ENCODE measurements around the gene KMT5B.
A peak's percentile ranks its signal among the peaks of the same experiment; 100 is the strongest.
"Not testable (repeated sequence)": the region's sequence is repeated elsewhere in the genome, so short reads cannot be mapped to it uniquely, and the experiment has no call there.

Gene KMT5B

DNA sequence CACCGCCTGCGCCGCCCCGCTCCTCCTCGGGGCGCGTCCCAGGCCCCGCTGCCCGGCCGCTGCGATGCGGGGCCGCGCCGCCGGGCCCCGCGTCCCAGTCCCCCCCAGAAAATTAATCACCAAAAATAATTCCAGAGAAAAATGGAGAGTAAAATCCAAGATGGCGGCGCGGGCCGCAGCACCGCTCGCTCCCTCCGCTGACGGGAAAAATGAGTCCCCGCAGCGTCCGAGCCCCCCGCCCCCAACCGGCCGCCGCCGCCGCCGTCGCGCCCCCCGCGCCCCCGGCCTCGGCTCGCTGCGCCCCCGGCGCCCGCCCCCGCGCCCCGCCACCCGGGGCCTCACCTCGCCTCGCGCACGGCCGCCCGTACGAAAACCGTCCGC, at the start of gene KMT5B:
TSS of gene KMT5B (minus strand) at position 162 of the 381 bp plus-strand sequence. CDS start 23,220 bp downstream, outside the sequence.
- DNase-seq, result no peak

DNA sequence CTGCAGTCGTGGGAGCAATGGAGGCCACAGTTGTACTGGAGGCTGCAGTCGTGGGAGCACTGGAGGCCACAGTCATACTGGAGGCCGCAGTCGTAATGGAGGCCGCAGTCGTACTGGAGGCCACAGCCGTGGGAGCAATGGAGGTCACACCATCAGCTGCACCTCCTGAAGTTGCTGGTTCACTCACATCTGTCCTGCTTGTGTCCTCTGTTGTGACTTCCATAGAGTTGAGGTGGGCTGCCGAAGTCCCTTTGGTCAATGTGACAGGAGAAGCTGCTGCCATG, 49.4 kb upstream of the KMT5B start:
- DNase-seq, result no peak

DNA sequence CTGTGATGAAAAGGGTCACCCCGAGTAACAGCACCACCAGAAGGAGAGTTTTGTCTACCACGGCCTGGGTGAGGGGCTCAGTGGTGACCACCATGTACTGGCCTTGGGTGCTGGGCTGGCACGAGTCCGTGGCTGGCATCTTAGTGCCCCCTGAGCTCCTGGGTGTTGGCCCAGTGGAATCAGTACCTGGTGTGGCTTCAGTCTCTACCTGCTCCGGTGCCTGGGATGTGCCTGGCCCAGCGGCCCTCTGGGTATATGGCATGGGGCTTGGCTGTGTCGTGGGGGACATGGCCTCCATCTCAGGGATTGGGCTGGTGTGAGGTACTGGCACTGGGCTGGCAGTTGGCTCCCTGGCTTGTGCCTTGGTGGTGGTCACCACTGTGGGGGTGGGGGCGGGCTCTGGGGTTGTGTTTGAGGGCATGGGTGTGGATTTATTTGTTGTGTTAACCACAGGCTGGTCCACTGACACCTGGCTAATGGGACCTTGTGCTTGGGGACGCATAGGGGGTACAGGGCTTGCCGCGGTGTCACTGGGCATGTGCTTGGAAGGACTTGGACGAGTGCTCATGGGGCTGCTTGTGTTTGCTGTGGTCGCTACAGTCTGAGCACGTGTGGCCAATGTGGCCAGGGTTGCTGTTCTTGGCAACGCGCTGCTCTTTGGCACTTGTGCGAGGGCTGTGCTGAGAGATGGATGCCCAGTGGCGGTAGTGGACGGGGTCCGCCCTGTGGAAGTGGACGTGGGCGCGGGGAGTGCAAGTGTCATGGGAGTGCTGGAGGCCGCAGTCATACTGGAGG, 48.9 kb upstream of the KMT5B start:
- no peak for DNase-seq

DNA sequence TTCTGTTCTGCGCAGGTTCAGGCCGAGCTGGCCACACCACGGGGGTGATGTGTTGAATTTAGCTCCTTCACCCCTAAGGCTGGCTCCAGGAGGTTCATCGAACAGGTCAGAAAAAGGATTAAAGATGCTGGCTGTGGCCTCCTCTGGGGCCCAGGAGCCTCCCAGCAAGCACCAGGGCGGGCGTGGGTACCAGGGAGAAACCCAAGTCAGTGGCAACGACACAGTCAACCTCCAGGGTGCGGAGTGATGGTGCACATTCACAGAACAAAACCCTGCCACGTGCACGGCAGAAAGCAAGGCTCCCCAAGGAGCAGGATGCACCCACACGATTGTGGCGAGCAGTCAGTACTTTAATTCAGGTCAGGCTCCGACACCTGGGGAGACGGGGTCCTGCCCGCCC, 47.9 kb upstream of the KMT5B start:
- no peak for DNase-seq

DNA sequence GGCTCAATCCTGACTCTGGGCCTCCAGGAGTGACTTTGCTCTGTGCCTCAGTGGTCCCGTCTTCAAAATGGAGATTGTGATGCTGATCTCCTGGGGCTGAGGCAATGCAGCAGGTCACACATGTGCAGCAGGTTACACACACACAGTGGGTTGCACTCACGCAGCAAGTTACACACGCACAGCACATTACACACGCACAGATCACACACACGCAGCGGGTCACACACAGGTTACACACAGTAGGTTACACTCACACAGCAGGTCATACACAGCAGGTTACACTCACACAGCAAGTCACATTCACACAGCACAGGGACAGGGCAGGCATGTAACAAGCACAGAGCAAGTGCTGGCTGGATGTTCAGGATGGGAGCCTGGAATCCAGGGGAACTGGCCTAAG, 47.4 kb upstream of the KMT5B start:
- DNase-seq, result no peak

DNA sequence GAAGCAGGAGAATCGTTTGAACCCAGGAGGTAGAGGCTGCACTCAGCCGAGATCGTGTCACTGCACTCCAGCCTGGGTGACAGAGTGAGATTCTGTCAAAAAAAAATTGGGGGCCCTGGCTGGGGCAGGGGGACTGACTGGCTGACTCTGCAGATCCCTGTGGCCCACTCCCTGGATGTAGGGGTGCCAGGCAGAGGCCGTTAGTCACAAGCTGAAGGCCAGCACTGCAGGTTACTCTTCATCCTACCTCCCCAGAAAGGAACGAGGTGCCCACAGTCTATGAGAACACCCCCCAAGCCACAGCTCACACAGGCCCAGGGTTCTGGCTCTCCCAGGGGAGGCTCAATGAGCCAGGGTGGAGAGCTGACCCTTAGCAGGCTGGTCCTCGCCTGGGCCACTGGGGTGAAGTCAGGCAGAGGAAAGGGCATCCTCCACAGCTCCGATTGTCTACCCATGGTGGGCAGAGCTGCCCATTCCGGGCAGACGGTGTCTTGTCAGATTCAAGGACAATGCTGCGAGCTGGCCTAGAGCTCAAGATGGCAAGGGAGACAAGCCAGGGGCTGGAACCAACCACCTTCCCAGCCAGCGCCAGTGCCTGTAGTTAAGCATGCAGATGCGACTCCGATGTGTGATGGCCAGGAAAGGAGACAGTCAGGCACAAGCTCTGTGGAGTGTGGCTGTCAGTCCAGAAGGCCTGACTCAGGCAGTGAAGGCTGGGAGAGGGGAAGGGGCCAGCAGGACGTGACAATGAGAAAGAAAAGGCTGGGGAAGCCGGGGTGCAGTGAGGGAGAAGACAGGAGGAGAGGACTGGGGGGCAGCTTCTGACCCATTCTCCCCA, 46.2 kb upstream of the KMT5B start:
- no peak for DNase-seq

DNA sequence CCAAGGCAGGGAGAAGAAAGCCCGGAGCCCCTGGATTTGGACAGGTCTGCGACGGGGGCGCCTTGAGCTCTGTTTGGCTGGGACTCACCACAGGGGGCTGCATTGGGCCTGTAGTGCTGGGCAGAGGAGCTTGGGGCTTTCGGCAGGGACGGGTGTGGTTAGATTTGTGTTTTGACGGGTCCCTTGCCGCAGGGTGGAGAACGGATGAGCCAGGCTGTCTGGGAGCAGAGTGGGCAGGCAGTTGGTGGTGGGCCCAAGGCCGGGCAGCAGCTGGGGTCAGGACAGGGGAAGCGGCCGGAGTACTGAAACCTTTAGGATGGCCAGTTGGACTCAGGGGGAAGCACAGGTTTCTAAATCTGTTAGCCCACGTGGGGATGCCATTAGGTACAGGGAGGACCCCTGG, 45.3 kb upstream of the KMT5B start:
- DNase-seq, result no peak

DNA sequence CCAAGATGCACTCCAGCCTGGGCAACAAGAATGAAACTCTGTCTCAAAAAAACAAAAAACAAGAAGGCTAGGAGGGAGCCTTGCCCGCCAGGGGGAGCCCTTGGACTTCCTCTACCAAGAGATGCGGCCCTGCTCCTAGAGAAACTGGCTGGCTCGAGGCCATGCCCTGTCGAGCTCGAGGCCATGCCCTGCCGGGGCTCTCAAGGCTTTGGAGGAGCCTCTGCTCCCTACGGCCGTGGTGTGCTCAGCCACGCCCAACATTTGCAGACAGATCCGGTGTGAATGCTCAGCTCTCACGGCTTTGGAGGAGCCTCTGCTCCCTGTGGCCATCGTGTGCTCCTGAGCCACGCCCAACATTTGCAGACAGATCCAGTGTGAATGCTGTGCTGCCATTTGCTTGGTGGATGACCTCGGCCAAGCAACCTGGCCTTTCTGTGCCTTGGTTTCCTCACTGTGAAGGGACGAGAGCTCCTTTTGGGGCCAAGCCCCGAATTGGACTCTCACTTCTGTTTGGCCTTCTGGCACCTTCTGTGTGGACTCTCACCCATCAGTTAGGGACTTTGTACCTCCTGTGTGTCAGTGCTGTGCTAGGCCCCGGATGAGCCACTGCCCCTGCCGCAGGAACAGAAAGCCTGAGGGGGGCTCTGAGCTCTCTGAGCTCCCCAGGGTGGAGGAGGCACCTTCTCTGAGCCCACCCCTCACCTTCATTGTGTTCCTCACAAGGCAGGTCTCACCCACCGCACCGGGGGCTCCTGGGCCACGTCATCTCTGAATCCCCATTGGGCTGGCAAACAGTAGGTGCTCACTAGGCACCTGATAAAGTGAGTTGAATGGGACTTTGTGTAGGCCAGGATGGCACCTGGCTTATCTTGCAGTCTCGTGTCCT, 44.6 kb upstream of the KMT5B start:
- DNase-seq, result peak; percentile 82

DNA sequence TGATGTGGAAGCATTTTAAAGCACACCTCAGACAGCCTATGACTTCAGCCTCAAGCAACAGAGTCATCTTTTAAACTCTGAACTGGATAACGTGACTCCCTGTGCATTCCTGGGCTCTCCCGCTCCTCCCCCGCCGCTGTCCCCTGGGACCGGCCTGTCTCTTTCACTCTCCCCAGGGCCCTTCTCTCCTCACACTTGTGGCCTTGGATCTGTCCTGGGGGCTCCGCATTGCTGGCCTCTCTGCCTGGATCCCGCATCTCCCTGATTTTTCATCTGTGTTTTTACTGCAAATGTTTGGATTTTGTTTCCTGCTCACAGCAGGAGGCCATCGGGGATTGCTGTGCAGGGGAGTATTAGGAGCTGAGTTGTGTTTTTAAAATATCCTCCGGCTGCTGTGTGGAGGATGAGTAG, 43.2 kb upstream of the KMT5B start:
- DNase-seq, result no peak

DNA sequence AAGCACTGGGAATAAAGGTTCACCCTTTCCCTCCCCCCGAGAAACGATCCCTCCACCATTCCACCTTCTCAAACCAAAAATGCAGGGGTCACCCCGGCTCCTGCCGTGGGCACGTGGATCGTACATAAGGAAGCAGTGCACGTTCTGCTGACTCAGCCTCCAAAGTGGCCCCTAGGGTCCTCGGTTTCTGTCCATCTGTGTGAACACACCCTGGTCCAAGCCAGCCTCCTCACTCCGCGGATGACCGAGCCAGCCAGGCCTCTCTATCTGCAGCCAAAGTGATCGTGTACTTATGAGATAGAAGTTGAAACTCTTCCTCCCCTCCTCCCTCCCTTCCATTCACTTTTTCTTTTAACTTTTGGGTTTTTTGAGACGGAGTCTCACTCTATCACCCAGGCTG, 42.4 kb upstream of the KMT5B start:
- no peak for DNase-seq

DNA sequence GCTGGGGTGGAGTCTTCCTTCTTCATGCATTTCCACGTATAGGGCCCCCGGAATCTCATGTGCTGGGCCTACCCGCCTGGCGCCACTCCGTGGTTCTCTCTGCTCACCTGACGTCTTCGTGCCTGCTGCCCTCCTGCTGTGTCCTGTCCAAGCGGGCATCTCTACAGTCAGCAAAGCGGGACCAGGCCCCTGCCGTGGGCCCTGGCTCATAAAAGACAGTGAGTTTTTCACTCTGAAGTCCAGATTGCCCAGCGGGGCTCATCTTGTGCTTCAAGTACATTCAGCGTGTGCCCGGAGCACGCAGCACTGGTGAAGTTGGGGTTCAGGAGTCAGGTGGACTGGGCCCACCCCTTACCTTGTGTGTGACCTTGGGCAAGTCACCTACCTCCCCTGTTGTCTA, 41.3 kb upstream of the KMT5B start:
- no peak for DNase-seq

DNA sequence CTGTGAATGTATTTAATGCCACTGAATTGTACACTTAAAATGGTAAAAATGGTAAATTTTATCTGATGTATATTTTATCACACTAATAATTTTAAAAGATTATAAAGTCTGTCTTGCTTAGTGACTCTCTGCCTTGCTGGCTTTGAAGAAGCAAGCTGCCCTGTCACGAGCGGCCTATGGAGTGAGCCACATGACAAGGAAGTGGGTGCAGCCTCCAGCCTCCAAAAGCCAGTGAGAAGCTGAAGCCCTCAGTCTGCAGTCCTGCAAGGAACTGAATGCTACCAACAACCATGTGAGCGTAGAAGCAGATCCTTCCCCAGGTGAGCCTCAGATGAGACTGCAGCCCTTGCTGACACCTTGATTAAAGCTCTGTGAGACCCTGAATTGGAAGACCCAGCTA, 38.7 kb upstream of the KMT5B start:
- DNase-seq, result no peak

DNA sequence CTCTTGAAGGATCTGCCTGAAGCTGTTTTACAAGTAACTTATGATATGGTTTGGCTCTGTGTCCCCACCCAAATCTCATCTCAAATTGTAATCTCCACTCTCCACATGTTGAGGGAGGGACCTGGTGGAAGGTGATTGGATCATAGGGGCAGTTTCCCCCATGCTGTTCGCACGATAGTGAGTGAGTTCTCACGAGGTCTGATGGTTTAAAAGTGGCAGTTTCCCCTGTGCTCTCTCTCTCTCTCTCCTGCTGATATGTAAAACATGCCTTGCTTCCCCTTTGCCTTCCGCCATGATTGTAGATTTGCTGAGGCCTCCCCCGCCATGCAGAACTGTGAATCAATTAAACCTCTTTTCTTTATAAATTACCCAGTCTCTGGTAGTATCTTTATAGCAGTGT, 31.8 kb upstream of the KMT5B start:
- not testable (repeated sequence) for DNase-seq

DNA sequence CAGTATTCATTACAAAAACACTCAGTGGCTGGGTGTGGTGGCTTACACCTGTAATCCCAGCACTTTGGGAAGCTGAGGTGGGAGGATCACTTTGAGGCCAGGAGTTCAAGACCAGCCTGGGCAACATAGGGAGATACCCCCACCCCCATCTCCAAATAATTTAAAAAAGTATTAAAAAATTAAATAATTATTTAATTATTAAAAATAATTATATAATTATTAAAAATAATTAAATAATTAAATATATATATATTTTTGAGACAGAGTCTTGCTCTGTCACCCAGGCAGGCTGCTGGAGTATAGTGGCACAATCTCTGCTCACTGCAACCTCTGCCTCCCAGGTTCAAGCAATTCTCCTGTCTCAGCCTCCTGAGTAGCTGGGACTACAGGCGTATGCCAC, 30.8 kb upstream of the KMT5B start:
- not testable (repeated sequence) for DNase-seq

DNA sequence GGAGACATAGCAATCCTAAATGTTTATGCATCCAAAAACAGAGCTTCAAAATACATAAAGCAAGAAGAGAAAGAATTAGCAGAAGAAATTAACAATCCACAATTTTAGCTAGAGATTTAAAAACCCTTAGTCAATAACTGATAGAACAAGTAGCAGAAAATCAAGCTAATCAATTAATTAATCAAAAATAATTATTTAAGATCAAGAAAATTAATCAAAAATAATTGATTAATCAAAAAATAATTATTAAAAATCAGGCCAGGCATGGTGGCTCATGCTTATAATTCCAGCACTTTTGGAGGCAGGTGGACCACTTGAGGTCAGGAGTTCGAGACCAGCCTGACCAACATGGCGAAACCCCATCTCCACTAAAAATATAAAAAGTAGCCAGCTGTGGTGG, 29.5 kb upstream of the KMT5B start:
- no peak for DNase-seq

DNA sequence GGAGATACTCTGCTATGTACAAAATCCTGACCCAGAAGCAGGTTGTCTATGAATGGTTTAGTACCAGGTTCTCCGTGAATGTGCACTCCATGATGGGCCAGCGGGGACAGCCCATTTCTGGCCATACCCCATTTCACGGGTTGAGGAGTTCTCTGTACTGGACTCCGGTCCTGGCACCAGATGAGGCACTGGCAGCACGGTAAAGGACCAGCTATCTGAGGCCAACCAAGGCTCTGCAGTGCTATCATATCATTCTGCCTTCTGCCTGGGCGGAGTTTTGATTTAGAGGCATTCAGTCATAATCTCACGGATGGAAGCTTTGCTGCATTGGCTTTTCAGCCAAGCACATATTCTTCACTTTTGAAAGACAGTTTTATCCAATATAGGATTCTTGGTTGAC, 18.5 kb upstream of the KMT5B start:
- no peak for DNase-seq

DNA sequence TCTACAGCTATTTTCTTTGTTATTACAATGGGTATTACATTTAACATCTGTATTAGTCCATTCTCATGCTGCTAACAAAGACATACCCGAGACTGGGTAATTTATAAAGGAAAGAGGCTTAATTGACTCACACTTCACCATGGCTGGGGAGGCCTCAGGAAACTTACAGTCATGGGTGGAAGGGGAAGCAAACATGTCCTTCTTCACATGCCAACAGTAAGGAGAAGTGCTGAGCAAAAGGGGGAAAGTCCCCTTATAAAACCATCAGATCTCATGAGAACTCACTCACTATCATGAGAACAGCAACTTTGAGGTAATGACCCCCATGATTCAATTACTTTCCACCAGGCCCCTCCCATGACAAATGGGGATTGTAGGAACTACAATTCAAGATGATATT, 16.5 kb upstream of the KMT5B start:
- no peak for DNase-seq

DNA sequence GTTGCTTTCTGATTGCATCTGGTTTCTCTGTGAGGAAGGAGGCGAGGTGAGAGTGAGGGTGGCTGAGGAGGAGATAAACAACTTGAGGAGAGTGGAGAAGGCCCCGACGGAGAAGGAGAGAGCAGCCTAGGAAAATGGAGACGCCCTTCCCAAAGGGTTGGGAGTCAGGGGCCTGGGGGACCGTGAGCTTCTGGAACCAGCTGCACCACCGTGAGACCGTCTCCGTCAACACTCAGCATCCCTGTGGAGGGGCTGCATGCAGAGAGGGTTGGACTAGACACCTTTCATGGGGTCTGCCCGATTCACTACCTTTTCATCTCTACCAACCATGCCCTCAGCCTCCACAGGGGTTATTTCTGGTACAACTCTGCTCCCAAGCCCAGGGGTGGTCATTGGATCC, 13.3 kb upstream of the KMT5B start:
- DNase-seq, result no peak

DNA sequence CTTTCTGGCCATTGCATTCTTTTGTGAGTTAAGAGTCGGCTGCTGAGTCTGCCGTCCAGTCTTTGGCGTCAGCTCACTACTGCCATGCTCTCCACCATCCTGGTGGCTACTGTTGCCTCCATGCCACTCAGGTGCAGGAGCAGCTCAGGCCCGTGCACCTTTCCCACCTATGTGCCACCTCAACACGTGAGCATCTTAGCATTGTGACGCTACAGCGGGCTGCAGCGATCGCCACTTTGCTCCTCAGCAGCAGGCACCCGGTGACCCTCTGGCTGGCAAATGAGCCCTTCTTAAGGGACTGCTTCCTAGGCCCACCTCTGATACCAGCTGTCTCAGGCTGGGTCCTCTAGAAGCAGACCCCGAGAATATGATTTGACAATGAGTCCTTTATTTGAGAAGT, 11.5 kb upstream of the KMT5B start:
- DNase-seq, result no peak

DNA sequence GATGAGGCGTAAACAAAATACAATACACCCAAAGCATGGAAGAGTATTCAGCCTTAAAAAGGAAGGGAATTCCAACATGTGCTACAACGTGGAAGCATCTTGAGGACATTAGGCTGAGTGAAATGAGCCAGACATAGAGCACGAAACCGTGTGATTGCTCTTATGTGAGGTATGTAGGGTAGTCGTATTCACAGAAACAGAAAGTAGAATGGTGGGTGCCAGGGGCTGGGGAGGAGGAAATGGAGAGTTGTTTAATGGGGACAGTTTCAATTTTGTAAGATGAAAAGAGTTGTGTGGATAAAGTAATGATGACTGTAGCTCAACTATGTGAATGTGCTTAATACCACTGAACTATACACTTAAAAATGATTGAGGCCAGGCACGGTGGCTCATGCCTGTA, 10.2 kb upstream of the KMT5B start:
- no peak for DNase-seq

DNA sequence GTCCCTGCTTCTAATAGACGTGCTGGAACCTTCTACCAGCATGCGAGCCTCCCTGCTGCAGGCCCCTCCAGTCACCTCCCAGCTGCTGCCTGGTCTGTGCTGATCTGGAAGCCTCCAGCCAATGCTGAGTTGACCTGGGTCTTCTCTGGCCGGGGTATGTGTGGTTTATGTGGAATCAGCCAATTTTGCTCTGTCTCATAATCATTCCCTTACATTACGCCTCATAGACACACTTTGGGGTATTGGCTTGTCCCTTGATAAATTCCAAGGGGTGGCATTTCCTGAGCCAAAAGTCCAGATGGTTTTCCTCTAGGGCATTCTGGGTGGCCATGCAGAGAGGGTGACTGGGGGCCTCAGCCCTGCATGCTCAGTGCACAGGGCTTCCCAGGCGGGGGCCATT, 8.3 kb upstream of the KMT5B start:
- no peak for DNase-seq

DNA sequence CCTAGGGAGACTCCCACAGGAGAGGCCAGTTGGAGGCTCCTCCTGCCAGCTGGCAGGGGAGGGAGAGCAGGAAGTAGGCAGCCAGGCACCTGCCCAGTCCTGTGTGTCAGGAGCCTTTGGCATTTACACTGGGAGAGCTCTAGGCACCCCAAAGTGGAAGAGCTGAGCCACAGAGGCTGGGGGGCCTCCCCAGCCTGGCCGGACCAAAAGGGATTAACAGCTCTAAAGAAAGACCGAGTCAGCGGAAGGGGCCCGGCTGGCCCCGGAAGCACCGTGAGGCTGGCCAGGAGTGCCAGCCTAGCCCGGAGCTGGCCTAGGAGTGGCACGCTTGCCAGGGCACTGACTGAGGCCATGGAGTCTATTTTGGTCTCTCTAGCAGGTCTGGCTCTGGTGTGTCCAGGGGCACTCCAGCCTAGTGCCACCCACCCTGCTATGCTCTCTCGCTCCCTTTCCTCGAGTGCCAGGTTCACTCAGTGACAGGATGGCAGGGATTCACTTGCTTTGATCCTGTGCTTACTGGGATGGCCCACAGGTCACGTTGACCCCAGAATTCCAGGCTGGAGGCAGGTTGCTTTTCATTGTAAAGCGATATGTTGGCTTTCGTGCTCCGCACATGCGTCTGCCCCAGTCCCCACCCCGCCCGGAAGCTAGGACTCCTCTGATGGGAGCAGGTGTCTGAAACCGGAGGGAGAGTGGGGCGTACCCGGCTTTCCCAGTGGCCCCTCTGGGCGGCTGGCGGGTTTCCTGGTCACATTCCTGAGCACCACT, 3.3 kb upstream of the KMT5B start:
- DNase-seq, result no peak
